ENCODE data around the gene C2CD2. TPM values are rescaled to one million over a fixed set of nuclear protein-coding genes. Genes with fewer than 3 reads are reported as not detected.

C2CD2 gene
- total and polyA plus RNA-seq, 2 of the 8 experiments (the other 6 are each of a cell fraction or from before 2014, with no cell fraction given) = 10.4 to 13.0 TPM

- TF ChIP-seq RFX5 (IDR thresholded peaks at IDR 0.05; ENCODE audit: borderline replicate concordance, low read depth, low read length) (no peak), PHF8 (conservative IDR thresholded peaks at IDR 0.05; ENCODE audit: low read depth, low read length) (no peak)
Measured at GRCh38 chr21:41880153-41880552, 73.7 kb downstream of the C2CD2 start (continued).
